GM10266 (cell line): ENCODE results near the gene UNKL.

Experiments used
- DNase-seq: peaks from one replicate; pipeline ENCODE4 v3.0.0; 2012; ENCODE audit errors: extremely low spot score
- CTCF ChIP-seq: IDR thresholded peaks from 2 replicates; pipeline ENCODE4 v1.5.1; 2012; ENCODE audit warnings: mild to moderate bottlenecking, low read depth; ENCODE audit not compliant: control insufficient read depth, insufficient read depth; ENCODE audit errors: missing control alignments

Gene UNKL

DNA sequence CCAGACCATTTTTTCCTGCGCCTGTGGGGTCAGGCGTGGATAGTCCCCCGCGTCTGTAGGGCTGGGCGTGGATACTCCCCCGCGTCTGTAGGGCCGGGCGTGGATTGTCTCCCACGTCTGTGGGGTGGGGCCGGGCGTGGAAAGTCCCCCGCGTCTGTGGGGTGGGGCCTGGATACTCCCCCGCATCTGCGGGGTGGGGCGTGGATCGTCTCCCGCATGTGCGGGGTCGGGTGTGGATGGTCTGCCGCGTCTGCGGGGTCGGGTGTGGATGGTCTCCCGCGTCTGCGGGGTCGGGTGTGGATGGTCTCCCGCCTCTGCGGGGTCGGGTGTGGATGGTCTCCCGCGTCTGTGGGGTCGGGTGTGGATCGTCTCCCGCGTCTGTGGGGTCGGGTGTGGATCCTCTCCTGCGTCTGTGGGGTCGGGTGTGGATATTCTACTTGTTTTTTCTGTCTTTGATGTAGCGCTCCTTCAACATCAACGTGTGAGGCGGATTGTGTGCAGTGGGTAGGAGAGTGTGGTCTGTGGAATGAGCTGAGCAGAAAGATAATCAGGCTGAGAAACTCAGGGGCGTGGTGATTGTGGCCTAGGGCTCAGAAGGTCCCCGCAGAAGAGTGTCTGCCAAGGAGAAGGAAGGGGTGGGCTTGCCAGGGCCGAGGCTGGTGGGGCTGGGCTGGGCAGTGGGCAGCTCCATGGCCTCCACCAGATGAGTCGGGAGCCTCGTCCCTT, 59.5 kb downstream of the UNKL start:
- TF ChIP-seq CTCF: no peak
- DNase-seq: no peak

DNA sequence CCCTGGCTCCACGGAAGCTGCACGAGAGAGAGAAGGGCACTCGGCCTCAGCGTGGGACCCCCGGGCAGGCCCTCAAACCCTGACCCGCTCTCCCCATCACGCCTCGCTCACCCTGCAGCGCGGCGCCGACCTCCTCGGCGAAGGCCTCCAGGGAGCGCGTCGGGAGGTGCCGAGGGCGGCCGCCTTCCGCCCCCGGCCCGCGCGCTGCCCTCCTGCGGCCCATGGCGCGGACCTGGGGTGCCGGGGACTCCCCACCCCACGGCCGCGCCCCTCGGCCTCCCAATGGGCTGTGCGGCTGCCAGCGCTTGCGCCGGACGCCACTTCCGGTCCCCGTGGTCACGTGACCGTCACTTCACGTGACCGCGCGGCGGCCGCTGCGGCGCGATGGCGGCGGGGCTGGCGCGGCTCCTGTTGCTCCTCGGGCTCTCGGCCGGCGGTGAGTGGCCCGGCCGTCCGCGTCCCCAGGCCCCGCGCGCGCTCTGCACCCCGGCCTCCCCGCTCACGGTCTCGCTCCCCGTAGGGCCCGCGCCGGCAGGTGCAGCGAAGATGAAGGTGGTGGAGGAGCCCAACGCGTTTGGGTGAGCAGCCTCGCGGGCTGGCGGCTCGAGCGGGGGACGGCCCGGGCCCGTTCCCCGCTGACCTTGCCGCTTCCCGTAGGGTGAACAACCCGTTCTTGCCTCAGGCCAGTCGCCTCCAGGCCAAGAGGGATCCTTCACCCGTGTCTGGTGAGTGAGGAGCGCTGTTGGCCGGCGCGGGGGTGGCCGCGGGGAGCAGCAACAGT, 62.7 kb downstream of the UNKL start, which contains the start of the genes GNPTG and TSR3:
GNPTG (plus strand) TSS at position 350 of the 781 bp plus-strand sequence; CDS start at position 385, 35 bp downstream.
TSR3 (minus strand) TSS at position 297 of the 781 bp plus-strand sequence; CDS start at position 223, 74 bp downstream.
- DNase-seq: peak; percentile 99
- TF ChIP-seq CTCF: peak; percentile 4

DNA sequence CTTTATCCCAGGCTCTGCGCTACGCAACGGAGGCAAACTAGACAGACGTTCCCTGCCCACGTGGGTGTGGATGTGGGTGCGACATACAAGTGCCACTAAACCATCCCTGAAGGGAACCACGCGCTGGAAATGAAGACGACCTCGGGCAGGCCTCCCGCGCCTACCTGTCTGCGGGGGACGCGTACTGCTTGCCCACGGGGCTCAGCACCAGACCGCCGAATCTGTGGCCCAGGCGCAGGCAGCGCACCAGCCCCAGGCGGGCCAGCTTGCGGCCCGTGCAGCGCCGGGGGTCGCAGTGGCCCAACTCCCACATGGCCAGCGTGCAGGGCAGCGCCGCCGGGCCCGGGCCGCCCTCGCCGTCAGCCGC, 63.3 kb downstream of the UNKL start:
- no peak for TF ChIP-seq CTCF
- no peak for DNase-seq

- DNase-seq: no peak
These were observed 63.8 kb downstream of the UNKL start for GRCh38 chr16:1350691-1351090.

DNA sequence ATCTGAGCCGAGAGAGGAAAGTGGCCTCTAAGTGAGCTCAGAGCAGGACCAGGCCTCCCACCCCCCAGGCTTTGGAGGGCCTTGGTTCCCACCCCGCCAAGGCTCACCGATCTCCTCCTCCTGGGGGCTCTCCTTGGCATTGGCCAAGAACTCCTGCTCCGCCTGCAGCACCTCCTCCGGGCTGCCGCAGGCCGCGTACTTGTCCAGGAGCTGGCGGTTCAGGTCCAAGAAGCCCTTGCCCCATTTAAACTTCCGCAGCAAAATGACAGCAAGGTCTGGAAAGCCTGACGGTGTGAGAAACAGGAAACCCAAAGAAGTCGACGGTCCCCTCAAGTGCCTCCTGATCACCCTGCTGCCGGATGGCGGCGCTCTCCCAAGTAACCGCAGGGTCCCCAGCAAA, 64.6 kb downstream of the UNKL start:
- no peak for DNase-seq
- no peak for TF ChIP-seq CTCF

More at GRCh38 chr16:1350691-1351090, 63.8 kb downstream of the UNKL start:
- no peak for TF ChIP-seq CTCF

GRCh38 chr16:1349351-1349750, 65.2 kb downstream of the UNKL start:
- no peak for DNase-seq
- TF ChIP-seq CTCF: no peak

DNA sequence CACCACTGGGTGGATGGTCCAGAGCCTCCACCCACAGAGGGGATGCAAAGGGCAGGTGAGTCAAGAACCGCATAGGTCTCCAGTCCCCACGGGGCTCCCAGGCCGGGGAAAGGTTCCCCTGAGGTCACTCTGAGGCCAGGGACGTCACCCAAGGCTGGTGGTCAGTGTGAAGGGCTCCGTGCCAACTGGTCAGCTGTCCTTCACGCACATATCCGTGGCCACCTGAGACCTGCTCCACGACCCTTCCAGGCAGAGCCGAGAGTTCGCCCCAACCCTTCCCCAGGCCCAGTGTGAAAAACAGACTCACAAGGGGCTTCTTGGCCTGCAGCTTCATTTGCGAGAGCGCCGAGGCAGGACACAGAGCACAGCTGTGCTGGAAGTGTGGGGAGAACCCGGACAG, 65.6 kb downstream of the UNKL start:
- DNase-seq: no peak
- TF ChIP-seq CTCF: no peak
